Tibial artery (tissue), 4 donors: ENCODE data around the gene SPG21.

ENCODE experiments used
- DNase-seq, 2 donors: peaks; one replicate each; pipeline ENCODE4 v3.0.0-alpha.2; 2019
- H3K27ac ChIP-seq, 2 donors: fragments of 200-600 bp; sonication (generic) in 1 of 2; 1 replicate in 1 of 2; 2 replicates in 1 of 2; pipeline ENCODE4 v1.5.1; 2018 to 2019; ENCODE audit warnings: mild to moderate bottlenecking in 1 of 2
- H3K27me3 ChIP-seq, 2 donors: fragments of 200-600 bp; sonication (generic) in 1 of 2; one replicate each; pipeline versions ENCODE4 v1.5.1 to v1.6.0; 2016 to 2019
- H3K36me3 ChIP-seq, 3 donors: fragments of 200-600 bp; sonication (generic) in 2 of 3; one replicate each; pipeline ENCODE4 v1.5.1; 2016 to 2019; ENCODE audit warnings: mild to moderate bottlenecking in 2 of 3
- H3K4me1 ChIP-seq, 4 donors: fragments of 200-600 bp; sonication (generic) in 2 of 4; 1 replicate in 3 of 4; 2 replicates in 1 of 4; pipeline ENCODE4 v1.5.1; 2016 to 2019
- H3K4me3 ChIP-seq, 2 donors: fragments of 200-600 bp; sonication (generic) in 1 of 2; 1 replicate in 1 of 2; 2 replicates in 1 of 2; pipeline ENCODE4 v1.5.1; 2018 to 2019; ENCODE audit warnings: mild to moderate bottlenecking in 2 of 2
- H3K9me3 ChIP-seq, 3 donors: fragments of 200-600 bp; sonication (generic) in 1 of 3; one replicate each; pipeline ENCODE4 v1.5.1; 2016 to 2019
- CTCF ChIP-seq, 2 experiments: fragments of 200-600 bp in 1 of 2; fragments of 450-650 bp in 1 of 2; IDR thresholded peaks; one replicate each; pipeline ENCODE4 v1.5.1; 2017 to 2019; ENCODE audit warnings: antibody characterized with exemption in 2 of 2, mild to moderate bottlenecking in 1 of 2, moderate library complexity in 1 of 2
- intact Hi-C: fragments of 100-400 bp; cut with DNase I; formaldehyde crosslinking; loops from one replicate; pipeline ENCODE4 v1.15.0; 2023; ENCODE audit warnings: low total_unique reads

Gene SPG21

DNA sequence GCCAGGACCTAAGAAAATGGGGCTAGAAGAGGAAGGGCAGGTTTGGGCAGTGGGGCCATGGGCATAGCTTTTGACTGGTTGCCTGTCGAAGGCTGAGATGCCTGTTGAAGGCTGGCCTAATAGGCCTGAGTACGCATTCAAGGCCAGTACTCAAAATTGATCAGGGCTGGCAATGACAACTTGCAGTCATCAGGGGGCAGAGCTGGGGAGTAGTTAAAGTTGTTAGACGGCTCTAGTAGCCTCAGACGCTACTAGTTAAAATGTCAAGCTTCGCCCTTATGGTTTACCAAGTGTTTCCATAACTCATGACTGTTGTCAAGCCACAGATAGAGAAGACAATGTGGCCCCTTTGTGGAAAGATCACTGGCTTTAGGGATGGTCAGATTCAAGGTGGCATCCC lies 28.7 kb downstream of the SPG21 start:
- Histone ChIP-seq H3K4me3 (no peak overlapping the region), H3K9me3 (no peaks in the 10 kb centered on the region), H3K4me1 (no peaks in the 10 kb centered on the region), H3K36me3 (peaks cover 86 to 99% (median 95%) of the 10 kb centered on the region in 3 donors), H3K27ac (no peak overlapping the region), H3K27me3 (no peaks in the 10 kb centered on the region)
- DNase-seq = no peak
- TF ChIP-seq CTCF (IDR thresholded peaks at IDR 0.05) = no peak
- intact Hi-C loops = no loop called here

GRCh38 chr15:64960153-64960552 lies 29.6 kb downstream of the SPG21 start:
- Histone ChIP-seq H3K4me1 (no peaks in the 10 kb centered on the region), H3K27me3 (no peaks in the 10 kb centered on the region), H3K27ac (no peak overlapping the region), H3K4me3 (no peak overlapping the region), H3K9me3 (no peaks in the 10 kb centered on the region), H3K36me3 (peaks cover 90 to 99% (median 95%) of the 10 kb centered on the region in 3 donors)
- TF ChIP-seq CTCF (IDR thresholded peaks at IDR 0.05) = no peak
- intact Hi-C loops = no loop called here
- DNase-seq = no peak

DNA sequence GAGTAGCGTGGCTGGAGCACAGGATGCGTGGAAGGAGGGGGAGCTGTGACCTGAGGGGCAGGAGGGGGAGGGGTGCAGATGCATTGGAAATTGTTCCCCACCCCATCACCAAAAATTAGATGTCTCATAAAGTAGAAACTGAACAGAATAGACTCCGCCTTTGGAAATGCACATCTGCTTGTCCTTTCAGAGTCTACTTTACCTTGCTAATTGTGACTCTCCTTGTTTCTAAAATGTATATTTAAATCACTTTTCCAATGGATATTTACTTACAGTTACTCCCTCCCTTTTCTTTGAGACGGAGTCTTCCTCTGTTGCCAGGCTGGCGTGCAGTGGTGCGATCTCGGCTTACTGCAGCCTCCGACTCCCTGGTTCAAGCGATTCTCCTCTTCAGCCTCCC lies 30.6 kb downstream of the SPG21 start:
- no peak overlapping the region for H3K4me3 ChIP-seq
- H3K36me3 ChIP-seq = peaks cover 82 to 92% (median 88%) of the 10 kb centered on the region in 3 donors
- no peak for DNase-seq
- H3K27me3 ChIP-seq = no peaks in the 10 kb centered on the region
- intact Hi-C loops = no loop called here
- H3K27ac ChIP-seq = no peak overlapping the region
- H3K4me1 ChIP-seq = no peaks in the 10 kb centered on the region
- H3K9me3 ChIP-seq = no peaks in the 10 kb centered on the region
- TF ChIP-seq CTCF (IDR thresholded peaks at IDR 0.05) = no peak

DNA sequence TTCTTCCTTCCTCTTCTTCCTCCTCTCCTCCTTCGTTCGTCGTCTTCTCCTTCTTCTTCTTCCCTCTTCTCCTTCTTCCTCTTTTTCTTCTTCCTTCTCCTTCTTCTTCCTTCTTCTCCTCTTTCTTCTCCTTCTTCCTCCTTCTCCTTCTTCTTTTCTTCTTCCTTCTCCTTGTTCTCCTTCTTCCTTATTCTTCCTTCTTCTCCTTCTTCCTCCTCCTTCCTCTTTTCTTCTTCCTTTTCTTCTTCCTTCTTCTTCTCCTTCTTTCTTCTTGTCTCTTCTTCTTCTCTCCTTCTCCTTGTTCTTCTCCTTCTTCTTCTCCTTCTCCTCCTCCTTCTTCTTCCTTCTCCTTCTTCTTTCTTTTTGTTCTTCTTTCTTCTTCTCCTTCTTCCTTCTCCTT lies 35.3 kb downstream of the SPG21 start:
- DNase-seq = no peak
- no peaks in the 10 kb centered on the region for H3K9me3 ChIP-seq
- H3K27me3 ChIP-seq = no peaks in the 10 kb centered on the region
- H3K4me3 ChIP-seq = no peak overlapping the region
- H3K27ac ChIP-seq = no peak overlapping the region
- intact Hi-C loops = no loop called here
- TF ChIP-seq CTCF (IDR thresholded peaks at IDR 0.05) = no peak
- peaks cover 38 to 53% (median 46%) of the 10 kb centered on the region in 3 donors for H3K36me3 ChIP-seq
- H3K4me1 ChIP-seq = no peaks in the 10 kb centered on the region

DNA sequence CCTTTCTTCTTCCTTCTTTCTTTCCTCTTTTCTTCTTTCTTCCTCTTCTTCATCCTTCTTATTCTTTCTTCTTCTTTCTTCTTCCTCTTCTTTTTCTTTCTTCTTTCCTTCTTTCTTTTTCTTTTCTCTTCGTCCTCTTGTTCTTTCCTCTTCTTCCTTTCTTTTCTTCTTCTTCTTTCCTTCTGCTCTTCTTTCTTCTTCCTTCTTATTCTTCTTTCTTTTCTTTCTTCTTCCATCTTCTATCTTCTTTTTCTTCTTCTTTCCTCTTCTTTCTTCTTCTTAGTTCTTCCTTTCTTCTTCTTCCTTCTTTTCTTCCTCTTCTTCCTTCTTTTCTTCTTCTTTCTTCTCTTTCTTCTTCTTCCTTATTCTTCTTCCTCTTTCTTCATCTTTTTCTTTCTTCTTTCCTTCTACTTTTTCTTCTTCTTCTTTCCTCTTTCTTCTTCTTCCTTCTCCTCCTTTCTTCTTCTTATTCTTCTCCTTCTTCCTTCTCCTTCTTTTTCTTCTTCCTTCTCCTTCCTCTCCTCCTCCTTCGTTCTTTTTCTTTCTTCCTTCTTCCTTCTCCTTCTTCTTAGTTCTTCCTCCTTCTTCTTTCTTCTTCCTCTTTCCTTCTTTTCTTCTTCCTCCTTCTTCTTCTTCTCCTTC lies 37.8 kb downstream of the SPG21 start:
- Histone ChIP-seq H3K4me1 (no peaks in the 10 kb centered on the region), H3K4me3 (no peak overlapping the region), H3K27ac (no peak overlapping the region), H3K36me3 (peaks cover 20 to 43% (median 31%) of the 10 kb centered on the region in 3 donors), H3K27me3 (no peaks in the 10 kb centered on the region), H3K9me3 (no peaks in the 10 kb centered on the region)
- intact Hi-C loops = no loop called here
- TF ChIP-seq CTCF (IDR thresholded peaks at IDR 0.05) = no peak
- DNase-seq = no peak

DNA sequence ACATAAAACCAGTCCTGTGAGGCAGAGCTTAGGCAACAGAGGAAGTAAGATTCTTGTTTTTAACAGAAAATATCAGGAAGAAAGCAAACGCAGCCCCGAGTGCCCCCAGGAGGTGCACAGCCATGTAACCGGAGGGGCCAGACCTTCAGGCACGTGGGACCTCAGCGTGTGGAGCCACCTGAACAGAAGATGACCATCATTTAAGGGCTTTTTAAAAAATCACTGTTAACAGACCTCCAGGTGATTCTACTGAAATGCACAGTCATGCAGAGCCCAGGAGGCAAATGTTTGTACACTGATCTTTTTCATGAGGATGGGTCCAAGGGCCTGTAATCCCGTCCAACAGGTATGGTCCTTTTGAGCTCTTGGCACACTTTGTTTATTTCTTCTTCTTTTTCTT lies 38.8 kb downstream of the SPG21 start:
- H3K27me3 ChIP-seq = no peaks in the 10 kb centered on the region
- no peak overlapping the region for H3K4me3 ChIP-seq
- no peak for TF ChIP-seq CTCF (IDR thresholded peaks at IDR 0.05)
- H3K27ac ChIP-seq = no peak overlapping the region
- H3K9me3 ChIP-seq = no peaks in the 10 kb centered on the region
- no peak for DNase-seq
- intact Hi-C loops = no loop called here
- H3K36me3 ChIP-seq = peaks cover 10 to 36% (median 22%) of the 10 kb centered on the region in 3 donors
- H3K4me1 ChIP-seq = no peaks in the 10 kb centered on the region
